Sigmoid colon (tissue), 4 donors: ENCODE measurements around the gene CARD11.

Source experiments
- CTCF ChIP-seq, 4 experiments: fragments of 450-650 bp in 3 of 4; fragments of 200-600 bp in 1 of 4; IDR thresholded peaks; one replicate each; pipeline ENCODE4 v1.5.1; 2016 to 2019; ENCODE audit warnings: antibody characterized with exemption in 4 of 4, mild to moderate bottlenecking in 3 of 4, moderate library complexity in 2 of 4
- EP300 ChIP-seq, 4 donors: sonication (generic); formaldehyde crosslinking; IDR thresholded peaks; one replicate each; pipeline ENCODE4 v1.6.1; 2017; ENCODE audit warnings: antibody characterized with exemption in 4 of 4
- POLR2A ChIP-seq, 2 donors: fragments of 450-650 bp; IDR thresholded peaks; one replicate each; pipeline ENCODE4 v1.6.1; 2016; ENCODE audit warnings: antibody characterized with exemption in 2 of 2, mild to moderate bottlenecking in 2 of 2, moderate library complexity in 2 of 2
- POLR2AphosphoS5 ChIP-seq, 4 donors: sonication (generic); formaldehyde crosslinking; IDR thresholded peaks; one replicate each; pipeline ENCODE4 v1.6.1; 2017; ENCODE audit warnings: antibody characterized with exemption in 4 of 4

- TF ChIP-seq CTCF (IDR thresholded peaks at IDR 0.05), result no peak
- TF ChIP-seq EP300 (IDR thresholded peaks at IDR 0.05), result no peak
- no peak for TF ChIP-seq POLR2AphosphoS5 (IDR thresholded peaks at IDR 0.05)
- TF ChIP-seq POLR2A (IDR thresholded peaks at IDR 0.05), result no peak
These were observed 65.3 kb downstream of the CARD11 start for GRCh38 chr7:2978408-2978807.
